Muscle of back (tissue), 11 donors: Measurements from ENCODE around the gene IMPDH2. TPM values are rescaled to one million over a fixed set of nuclear protein-coding genes. Genes with fewer than 3 reads are reported as not detected.

Experiments
- DNase-seq, 3 donors: peaks; one replicate each; pipeline versions ENCODE4 v3.0.0 to v3.0.0-alpha.2; 2013
- polyA plus RNA-seq, 10 donors: library from polyadenylated mRNA; unstranded; fragments of 120-200 nt; gene quantifications; one replicate each; pipeline ENCODE4 v1.2.1, GENCODE V29; 2013; ENCODE audit not compliant: insufficient read length in 10 of 10

Gene IMPDH2
- polyA plus RNA-seq, 10 donors, result 186 to 255 (median 241) TPM

- no peak for DNase-seq
Measured at GRCh38 chr3:48984663-48985062, 44.5 kb downstream of the IMPDH2 start.

GRCh38 chr3:48983096-48983495 lies 46.1 kb downstream of the IMPDH2 start:
- no peak for DNase-seq

GRCh38 chr3:48982686-48983085 lies 46.5 kb downstream of the IMPDH2 start:
- DNase-seq, result no peak

- DNase-seq, result no peak
Measured at GRCh38 chr3:48982016-48982415, 47.2 kb downstream of the IMPDH2 start.

- DNase-seq, result no peak
Measured at GRCh38 chr3:48980295-48980694, 48.9 kb downstream of the IMPDH2 start.

- no peak for DNase-seq
Measured at GRCh38 chr3:48979451-48979850, 49.7 kb downstream of the IMPDH2 start.

Other genes with a start within 250 kb of the IMPDH2 start
- gene PRKAR2A, start 181.5 kb downstream of the IMPDH2 start, polyA plus RNA-seq, result 10 to 100 TPM; 30.2 to 47.0 (median 38.9) TPM
- gene SLC25A20, start 130.5 kb downstream of the IMPDH2 start, polyA plus RNA-seq, result 10 to 100 TPM; 13.1 to 20.8 (median 16.0) TPM
- gene ARIH2, start 110.6 kb downstream of the IMPDH2 start, polyA plus RNA-seq, result 10 to 100 TPM; 40.0 to 69.3 (median 56.1) TPM
- 10 to 100 TPM in 8 of 10 donors, 1 to 10 TPM in 2; 8.2 to 15.8 (median 12.7) TPM for gene P4HTM, start 39.2 kb downstream of the IMPDH2 start, polyA plus RNA-seq
- 100 to 1,000 TPM in 6 of 10 donors, 10 to 100 TPM in 4; 92.1 to 147 (median 106) TPM for gene WDR6, start 22.0 kb downstream of the IMPDH2 start, polyA plus RNA-seq
- 10 to 100 TPM; 24.6 to 35.1 (median 29.1) TPM for gene DALRD3, start 10.8 kb downstream of the IMPDH2 start, polyA plus RNA-seq
- 10 to 100 TPM; 43.0 to 58.3 (median 51.6) TPM for gene NDUFAF3, start 7.3 kb downstream of the IMPDH2 start, polyA plus RNA-seq
- gene QRICH1, start 64.7 kb upstream of the IMPDH2 start, polyA plus RNA-seq, result 10 to 100 TPM; 47.5 to 63.6 (median 53.9) TPM
- gene QARS1, start 75.4 kb upstream of the IMPDH2 start, polyA plus RNA-seq, result 100 to 1,000 TPM; 227 to 289 (median 271) TPM
- gene USP19, start 91.4 kb upstream of the IMPDH2 start, polyA plus RNA-seq, result 10 to 100 TPM; 28.5 to 37.0 (median 32.0) TPM
- 100 to 1,000 TPM; 258 to 439 (median 333) TPM for gene LAMB2, start 103.7 kb upstream of the IMPDH2 start, polyA plus RNA-seq
- gene CCDC71, start 136.9 kb upstream of the IMPDH2 start, polyA plus RNA-seq, result 10 to 100 TPM; 11.4 to 18.8 (median 14.0) TPM
- gene KLHDC8B, start 142.2 kb upstream of the IMPDH2 start, polyA plus RNA-seq, result 100 to 1,000 TPM in 4 of 10 donors, 10 to 100 TPM in 6; 64.9 to 114 (median 89.6) TPM
- gene C3orf62, start 247.8 kb upstream of the IMPDH2 start, polyA plus RNA-seq, result 10 to 100 TPM in 2 of 10 donors, 1 to 10 TPM in 8; 4.2 to 15.5 (median 7.3) TPM